AG08396 (cell line): ENCODE measurements around the gene INTS12.
"Not testable (repeated sequence)": the region's sequence is repeated elsewhere in the genome, so short reads cannot be mapped to it uniquely, and the experiment has no call there.

Experiments
- DNase-seq: peaks from one replicate; pipeline ENCODE4 v3.0.0; 2012; ENCODE audit warnings: low spot score, mixed read lengths

Gene INTS12, protein sequence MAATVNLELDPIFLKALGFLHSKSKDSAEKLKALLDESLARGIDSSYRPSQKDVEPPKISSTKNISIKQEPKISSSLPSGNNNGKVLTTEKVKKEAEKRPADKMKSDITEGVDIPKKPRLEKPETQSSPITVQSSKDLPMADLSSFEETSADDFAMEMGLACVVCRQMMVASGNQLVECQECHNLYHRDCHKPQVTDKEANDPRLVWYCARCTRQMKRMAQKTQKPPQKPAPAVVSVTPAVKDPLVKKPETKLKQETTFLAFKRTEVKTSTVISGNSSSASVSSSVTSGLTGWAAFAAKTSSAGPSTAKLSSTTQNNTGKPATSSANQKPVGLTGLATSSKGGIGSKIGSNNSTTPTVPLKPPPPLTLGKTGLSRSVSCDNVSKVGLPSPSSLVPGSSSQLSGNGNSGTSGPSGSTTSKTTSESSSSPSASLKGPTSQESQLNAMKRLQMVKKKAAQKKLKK

DNA sequence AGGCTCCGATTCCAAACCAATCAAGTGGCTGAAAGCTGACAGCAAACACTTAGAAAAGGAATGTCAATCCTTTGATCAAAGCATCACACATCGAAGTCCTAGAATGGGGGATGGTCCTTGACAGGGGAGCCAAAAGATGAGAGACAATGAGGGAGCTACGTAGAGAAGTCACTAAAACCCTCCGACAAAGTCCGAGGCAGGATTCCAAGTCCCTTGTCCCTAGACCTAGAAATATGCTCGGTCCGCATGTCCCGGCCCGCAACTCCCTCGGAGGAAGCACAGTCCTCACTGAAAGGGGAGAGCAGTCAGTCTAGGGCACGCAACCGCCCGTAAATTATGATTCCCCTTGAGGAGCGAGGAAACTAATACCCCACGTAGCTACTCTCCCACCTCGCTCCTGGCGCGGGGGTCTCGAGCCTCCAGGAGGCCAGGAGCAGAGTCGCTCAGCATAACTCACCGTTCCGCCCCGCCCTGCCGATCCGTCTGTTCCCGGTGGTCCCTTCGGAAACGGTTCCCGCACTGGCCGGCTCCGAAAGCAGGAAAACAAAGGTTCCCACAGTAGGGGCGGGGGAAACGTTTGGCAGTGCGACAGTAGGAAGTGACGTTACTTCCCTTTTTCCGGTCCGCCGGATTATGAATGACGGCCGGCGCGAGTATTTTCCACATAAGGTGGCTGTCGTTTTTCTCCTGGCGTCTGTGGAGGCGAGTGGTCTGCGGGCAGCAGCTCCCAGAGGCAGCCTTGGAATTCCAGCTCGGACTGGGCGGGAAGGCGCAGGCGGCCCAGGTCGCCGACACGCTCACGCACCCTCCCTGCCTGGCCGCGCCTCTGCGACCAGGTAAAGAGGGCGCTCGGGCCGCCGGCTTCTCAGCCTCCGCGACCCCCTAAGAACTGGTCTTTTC is at the start of gene INTS12, which contains the start of gene GSTCD:
Gene INTS12 (minus strand): TSS at position 509 of the 900 bp plus-strand sequence. CDS start 8,684 bp downstream, outside the sequence.
Gene GSTCD (plus strand): TSS at position 604 of the 900 bp plus-strand sequence. CDS start 8,830 bp downstream, outside the sequence.
- peak; percentile 90 for DNase-seq

DNA sequence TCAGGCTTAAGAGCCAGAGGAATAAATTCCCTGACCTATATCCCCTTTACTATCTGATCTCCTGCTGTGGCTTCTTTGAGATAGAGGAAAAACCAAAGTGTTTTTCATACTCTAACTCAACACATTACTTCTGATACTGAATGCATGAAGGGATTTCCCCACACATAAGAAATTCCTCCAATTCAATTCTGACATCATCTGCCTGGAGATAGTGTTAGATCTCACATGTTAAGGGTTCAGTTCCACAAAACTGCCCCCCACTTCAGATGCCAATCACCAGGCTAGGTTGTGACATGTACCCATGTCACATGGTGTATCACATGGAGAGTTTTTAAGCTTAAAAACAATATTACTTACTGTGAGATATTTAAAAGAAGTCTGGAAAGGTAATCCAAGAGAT is 46.9 kb upstream of the INTS12 start:
- no peak for DNase-seq

DNA sequence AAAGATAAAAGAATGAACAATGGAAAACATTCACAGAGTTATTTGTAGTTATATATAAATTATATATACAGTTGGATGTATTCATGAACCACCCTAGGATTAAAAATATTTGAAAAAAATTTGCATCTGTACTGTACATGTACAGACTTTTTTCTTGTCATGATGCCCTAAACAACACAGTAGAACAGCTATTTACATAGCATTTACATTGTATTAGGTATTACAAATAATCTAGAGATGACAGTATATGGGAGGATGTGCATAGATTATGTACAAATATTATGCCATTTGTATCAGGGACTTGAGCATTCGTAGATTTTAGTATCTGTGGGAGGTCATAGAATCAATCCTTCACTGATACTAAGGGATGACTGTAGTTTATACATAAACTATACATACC is 44.9 kb upstream of the INTS12 start:
- no peak for DNase-seq

DNA sequence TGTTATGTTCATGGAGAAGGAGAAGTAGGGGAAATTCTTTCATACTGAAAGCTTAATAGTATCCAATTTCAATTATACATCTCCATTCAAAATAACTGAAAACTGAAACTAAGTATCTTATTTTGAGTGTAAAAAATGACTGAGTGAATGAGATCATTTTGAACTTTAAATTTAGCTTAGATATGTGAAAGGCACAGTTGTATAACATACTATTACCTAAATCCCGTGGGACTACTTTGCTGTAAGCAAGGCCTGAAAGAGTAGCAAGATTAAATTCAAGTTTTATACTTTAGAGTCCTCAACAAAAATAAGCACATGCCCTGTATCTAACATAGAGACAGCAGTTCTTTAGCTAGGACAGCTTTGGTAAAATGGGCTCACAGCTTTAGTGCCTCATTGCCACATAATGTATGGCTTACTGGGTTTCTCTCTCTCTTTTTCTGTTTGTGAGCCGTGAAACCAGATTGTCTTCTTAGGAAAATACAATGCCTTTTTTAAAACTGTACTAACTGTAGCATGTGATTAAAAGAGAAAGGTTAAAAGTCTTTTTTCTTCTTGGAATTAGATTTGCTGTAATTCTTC is 43.3 kb upstream of the INTS12 start:
- DNase-seq, result no peak

DNA sequence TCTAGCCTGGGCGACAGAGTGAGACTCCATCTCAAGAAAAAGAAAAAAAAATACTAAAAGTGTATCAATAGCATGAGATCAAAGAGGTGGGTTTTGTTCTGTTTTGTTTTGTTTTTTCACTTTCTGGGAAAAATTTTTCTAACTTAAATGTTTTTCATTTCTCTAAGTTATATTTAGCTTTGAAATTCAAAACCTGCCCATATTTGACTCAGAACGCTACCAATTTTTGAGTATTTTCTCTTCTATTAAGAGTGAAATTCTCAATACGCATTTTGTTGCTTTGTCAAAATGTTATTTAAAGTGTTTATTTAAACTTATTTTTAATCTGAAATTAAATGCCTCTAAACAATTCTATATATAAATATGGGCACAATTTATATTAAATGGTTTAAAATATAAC is 39.7 kb upstream of the INTS12 start:
- DNase-seq, result no peak

DNA sequence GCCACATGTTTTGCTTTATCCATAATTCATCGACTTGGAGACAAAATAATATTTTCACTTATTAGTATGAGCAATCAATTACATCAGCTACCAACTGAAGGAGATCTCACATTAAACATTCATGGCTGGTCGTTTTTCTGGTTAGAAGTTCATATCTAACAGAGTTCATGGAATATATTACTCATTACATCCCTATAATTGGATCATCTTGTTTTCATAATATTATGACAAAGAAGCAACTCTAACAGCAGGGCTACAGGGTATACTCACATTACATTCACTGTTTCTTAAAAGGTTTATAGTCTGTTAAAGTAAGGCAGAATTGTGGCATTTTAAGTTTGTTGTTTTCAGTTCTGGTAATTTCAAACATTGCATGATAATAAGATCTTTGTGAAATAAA is 33.1 kb upstream of the INTS12 start:
- no peak for DNase-seq

DNA sequence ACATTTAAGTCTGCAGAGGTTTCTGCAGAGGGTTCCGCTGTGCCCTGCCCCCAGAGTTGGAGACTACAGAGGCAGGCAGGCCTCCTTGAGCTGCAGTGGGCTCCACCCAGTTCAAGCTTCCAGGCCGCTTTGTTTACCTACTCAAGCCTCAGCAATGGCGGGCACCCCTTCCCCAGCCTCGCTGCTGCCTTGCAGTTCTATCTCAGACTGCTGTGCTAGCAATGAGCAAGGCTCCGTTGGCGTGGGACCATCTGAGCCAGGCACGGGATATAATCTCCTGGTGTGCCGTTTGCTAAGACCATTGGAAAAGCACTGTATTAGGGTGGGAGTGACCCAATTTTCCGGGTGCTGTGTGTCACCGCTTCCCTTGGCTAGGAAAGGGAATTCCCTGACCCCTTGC is 26.7 kb upstream of the INTS12 start:
- DNase-seq, result not testable (repeated sequence)

DNA sequence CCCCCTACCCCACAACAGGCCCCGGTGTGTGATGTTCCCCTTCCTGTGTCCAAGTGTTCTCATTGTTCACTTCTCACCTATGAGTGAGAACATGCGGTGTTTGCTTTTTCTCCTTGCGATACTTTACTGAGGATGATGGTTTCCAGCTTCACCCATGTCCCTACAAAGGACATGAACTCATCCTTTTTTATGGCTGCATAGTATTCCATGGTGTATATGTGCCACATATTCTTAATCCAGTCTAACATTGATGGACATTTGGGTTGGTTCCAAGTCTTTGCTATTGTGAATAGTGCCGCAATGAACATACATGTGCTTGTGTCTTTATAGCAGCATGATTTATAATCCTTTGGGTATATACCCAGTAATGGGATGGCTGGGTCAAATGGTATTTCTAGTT is 21.4 kb upstream of the INTS12 start:
- DNase-seq, result not testable (repeated sequence)

DNA sequence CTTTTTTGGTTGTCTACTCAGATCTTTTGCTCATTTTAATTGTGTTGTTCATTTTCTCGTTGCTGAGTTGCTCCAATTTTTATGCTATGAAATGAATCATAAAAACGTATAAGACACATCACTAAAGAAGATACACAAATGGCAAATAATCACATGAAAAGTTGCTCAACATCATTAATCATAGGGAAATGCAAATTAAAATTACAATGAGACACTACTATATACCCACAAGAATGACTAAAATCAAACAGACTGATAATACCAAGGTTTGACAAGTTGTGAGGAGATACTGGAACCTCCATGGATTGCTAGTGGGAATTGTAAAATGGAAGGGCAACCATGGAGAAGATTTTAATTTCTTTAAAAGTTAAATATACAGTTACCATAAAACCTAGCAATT is 17.1 kb upstream of the INTS12 start:
- no peak for DNase-seq

DNA sequence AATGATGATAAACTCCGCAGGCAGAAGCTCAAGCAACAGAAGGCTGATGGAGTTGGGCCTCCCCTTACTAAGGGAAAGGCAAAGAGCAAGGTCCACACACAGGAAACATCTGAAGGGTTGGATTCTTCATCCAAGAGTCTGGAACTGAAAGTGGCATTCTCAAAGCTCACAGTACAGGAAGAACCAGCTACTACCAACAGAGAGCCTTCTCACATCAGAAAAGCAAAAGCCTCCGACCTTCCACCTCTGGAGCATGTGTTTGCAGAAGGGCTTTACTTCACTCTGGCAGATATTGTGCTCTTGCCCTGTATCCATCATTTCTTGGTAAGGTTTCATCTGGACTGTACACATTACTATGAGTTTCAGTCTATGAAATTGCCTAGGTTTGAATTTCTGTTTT is 10.7 kb upstream of the INTS12 start:
- no peak for DNase-seq

DNA sequence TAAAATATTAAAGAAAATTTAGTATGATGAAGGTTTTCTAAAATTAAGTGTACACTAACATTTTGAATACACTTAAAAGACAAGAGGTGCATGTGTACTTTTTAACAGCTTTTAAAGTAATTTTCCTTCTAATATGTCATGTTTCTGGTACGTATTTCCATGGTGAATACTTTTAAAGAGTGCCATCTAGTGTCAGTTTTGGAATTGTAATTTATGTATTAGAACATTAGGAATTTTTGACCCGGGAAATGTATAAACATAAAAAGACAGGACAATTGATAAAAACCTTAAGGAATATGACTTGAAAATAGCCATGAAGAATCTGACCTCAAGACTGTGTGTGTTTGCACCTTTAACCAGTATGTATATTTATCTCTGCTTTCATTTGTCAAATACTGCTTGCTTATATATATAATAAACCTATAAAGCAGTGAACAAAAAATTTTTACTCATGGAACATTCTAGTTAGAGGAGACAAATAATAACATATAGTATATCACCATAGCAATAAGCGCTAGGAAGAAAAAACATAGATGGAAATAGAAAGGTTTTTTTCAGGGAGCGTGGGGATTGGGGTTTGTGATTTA is 7.3 kb upstream of the INTS12 start:
- DNase-seq, result peak; percentile 27

DNA sequence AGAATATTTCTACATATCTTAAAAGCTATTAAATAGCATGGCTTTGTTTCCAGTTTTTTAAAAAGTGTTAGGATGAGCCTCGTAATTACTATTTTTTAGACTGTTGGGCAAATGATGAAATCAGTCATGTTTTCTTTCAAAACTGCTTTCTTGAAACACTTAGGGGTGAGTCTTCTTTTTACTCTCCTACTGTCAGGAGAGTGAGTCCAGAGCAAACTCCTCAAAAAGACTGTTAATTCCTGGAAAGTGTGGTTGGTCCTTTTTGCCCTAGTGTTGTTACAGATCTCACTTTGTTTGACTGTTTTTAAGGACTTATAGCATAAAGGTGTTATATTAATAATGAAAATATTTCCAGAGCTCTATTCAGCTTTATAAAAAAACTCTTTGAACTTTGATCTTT is 6.4 kb upstream of the INTS12 start:
- no peak for DNase-seq

DNA sequence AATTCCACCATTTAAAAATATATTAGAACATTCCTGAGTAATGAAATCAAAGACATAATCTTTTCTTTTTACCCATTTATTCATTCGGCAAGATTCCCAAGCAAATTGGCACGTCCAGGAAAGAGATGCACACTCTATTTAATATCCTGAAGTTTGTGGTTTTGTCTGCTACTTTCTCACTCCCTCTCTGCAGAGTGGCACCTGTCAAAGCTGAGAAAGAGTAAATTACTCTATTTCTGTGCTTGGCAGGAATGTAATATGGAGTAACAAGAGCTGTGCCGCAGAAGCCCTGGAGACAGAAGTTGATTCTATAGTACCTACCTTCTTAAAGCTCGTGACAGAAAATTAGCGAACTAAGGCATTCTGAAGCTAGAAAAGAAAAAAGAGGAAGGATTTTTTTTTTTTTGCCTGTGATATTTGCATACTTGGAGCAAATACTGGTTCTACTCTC is 5.6 kb upstream of the INTS12 start:
- DNase-seq, result no peak

DNA sequence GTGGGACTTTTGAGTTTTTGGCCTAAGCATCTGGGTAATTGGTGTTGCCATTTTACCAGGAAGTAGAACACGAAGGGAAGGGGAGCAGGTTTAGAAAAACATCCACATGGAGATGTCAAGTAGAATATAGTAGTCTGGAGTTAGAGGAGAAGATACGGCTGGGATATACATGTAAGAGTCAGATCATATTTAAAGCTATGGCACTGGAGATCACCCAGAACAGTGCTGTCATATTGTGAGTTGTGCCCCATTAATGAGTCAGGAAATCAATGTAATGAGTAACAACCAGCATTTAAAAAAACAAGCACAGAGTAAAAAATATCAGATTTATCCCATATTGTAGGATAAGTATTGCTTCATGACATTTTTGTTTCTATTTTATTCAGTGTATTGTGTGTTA is 4.3 kb upstream of the INTS12 start:
- no peak for DNase-seq

DNA sequence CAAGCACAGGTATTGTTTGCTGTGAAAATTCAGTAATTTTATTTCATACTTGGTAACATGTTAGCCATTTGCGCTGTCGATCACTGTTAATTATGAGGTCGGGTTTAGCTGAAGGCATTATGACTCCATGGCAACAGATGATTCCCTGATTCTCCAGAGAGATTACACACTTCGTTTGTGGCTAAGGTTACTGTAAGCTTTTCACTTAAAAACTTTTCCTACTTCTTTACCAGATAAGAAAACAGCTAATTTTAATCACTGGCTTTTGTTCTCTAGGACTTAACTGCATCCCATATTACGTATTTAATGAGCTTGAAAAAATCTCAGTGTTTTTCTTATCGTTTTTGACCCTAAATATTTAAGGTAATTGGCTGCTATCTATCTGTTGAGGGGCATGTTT is 2.2 kb upstream of the INTS12 start:
- no peak for DNase-seq

DNA sequence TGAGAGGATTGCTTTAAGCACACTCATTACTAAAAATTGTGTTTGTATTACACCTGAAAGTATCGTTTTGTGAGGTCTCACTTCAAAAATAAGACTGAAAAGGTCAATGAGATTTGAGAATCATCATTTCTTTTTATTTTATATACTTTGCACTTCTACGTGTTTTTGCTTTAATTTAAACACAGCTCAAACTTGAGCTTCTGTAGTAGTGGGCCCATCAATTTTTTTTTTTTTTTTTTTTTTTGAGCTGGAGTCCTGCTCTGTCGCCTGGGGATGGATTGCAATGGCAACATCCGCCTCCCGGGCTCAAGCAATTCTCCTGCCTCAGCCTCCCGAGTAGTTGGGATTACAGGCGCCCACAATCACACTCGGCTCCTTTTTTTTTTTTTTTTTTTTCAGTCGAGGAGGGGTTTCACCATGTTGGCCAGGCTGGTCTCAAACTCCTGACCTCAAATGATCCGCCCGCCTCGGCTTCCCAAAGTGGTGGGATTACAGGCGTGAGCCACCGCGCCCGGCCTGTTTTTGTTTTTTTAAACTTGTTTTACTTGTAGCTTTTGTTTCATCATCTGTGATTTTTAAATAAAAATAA is 1.6 kb upstream of the INTS12 start:
- no peak for DNase-seq

DNA sequence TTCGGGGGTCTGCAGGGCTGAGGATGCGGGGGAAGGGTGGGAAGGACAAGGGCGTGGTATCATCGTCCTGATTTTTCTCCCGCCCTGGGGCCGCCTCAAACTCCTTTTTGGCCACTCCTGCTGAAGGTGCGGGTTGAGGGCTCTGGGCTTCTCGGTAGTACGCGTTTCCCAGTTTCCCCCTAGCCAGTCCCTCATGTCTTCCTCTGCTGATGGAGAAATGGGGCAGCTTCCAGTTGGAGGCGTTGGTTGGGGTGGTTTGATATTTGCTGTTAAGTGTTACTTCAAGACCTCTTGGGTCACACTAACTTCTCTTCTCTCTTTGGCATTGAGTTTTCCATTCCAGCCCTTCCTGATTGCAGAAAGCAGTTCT is 577 bp upstream of the INTS12 start:
- no peak for DNase-seq

DNA sequence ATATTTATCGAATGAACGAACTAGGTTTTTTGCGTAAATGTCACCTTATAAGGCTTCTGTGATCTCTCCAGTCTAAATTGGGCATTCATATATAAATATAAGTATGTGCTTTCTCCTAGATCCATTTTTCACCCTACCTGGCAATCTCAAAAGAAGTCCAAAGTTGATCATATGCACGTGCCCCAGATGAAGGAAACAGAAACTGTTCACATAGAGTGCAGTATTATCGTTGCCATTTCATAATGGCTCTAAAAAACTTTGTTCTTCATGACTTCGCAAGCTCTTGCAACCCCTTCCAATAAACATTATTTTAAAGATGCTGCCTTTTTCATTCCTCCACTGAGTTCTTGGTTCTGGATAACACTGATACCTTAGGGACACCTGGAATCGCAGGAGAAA is 708 bp downstream of the INTS12 start:
- DNase-seq, result no peak

DNA sequence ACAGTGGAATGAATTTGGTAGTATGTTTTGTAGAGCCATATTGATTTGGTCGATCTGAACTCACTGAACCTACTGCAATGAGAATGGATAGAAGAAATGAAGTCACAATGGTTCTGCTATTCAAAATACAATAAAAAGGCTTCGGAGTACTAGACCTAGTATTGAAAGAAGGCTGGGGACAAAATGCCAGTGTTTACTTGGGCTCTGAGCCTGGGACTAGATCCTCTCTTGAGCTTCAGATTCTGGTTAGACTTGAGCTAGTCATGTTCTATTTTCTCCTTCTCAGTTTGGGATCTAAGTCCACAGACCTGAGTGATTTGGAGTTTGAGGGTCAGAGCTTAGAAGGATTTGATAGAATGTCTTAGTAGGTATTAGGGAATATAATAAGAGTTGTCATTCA is 9.9 kb downstream of the INTS12 start:
- no peak for DNase-seq

DNA sequence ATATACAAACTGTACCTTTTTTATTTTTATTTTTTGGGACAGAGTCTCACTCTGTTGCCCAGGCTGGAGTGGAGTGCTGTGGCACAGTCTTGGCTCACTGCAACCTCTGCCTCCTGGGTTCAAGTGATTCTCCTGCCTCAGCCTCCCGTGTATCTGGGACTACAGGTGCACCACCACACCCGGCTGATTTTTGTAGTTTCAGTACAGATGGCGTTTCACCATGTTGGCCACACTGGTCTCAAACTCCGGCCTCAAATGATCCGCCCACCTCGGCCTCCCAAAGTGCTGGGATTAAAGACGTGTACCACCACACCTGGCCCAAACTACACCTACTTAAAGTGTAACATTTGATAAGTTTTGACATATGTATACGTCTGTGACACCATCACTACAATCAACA is 12.7 kb downstream of the INTS12 start:
- DNase-seq, result not testable (repeated sequence)

DNA sequence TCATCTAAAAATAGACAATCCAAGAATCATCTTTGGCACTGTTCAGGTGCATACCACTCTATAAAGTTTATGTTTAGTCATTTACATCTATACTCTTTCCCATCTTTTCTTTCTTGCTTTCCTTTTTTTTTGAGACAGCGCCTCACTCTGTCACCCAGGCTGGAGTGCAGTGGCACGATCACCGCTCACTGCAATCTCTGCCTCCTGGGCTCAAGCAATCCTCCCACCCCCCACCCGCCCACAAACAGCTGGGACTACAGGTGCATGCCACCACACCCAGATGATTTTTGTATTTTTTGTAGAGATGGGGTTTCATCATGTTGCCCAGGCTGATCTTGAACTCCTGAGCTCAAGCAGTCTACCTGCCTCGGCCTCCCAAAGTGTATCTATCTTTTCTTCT is 13.7 kb downstream of the INTS12 start:
- DNase-seq, result not testable (repeated sequence)

DNA sequence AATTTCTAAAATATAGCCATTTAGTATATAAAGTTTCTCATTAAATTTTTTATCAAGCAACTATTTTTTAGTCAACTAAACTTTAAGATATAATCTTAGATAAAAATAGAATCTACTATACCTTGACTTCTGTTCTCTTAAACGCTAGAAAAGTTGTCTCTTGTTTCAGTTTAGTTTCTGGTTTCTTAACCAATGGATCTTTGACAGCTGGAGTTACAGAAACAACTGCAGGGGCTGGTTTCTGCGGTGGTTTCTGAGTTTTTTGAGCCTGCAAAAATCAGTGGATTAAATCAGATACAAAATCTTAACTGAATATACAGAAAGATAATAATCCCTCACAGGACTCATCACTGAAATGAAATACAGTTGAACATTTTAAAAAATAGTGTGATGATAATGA is 21.9 kb downstream of the INTS12 start:
- DNase-seq, result no peak
